H9 (cell line): ENCODE data around the gene PTPRF. TPM values are rescaled to one million over a fixed set of nuclear protein-coding genes. Genes with fewer than 3 reads are reported as not detected.

Experiments
- DNase-seq: peaks from one replicate; pipeline ENCODE4 v3.0.0-alpha.2; 2017
- H2AFZ ChIP-seq: one replicate; pipeline ENCODE4 v1.6.1; 2013; ENCODE audit warnings: mild to moderate bottlenecking, low read length, control low read depth, moderate library complexity
- H2AK5ac ChIP-seq: 2 replicates; pipeline ENCODE4 v1.6.1; 2013; ENCODE audit warnings: low read length, control low read depth, mixed read lengths; ENCODE audit not compliant: insufficient read length
- H2BK120ac ChIP-seq: one replicate; pipeline ENCODE4 v1.6.1; 2013; ENCODE audit warnings: low read depth, mild to moderate bottlenecking, low read length, control low read depth, inconsistent platforms; ENCODE audit not compliant: poor library complexity, severe bottlenecking
- H2BK12ac ChIP-seq: 2 replicates; pipeline ENCODE4 v1.6.1; 2013; ENCODE audit warnings: low read length, control low read depth, mixed read lengths, low read depth; ENCODE audit not compliant: insufficient read length
- H2BK15ac ChIP-seq: 2 replicates; pipeline ENCODE4 v1.6.1; 2013; ENCODE audit warnings: low read depth, low read length, control low read depth
- H2BK20ac ChIP-seq: one replicate; pipeline ENCODE4 v1.6.1; 2013; ENCODE audit warnings: low read depth, mild to moderate bottlenecking, low read length, control low read depth, inconsistent platforms; ENCODE audit not compliant: poor library complexity, severe bottlenecking
- H2BK5ac ChIP-seq: 2 replicates; pipeline ENCODE4 v1.6.1; 2013; ENCODE audit warnings: low read length, control low read depth, mixed read lengths; ENCODE audit not compliant: insufficient read length
- H3K14ac ChIP-seq: 2 replicates; pipeline ENCODE4 v1.6.1; 2013; ENCODE audit warnings: low read length, control low read depth; ENCODE audit not compliant: insufficient read depth
- H3K18ac ChIP-seq: 2 replicates; pipeline ENCODE4 v1.6.1; 2013; ENCODE audit warnings: low read depth, mild to moderate bottlenecking, mixed read lengths, low read length, control low read depth; ENCODE audit not compliant: insufficient read length
- H3K23ac ChIP-seq: 2 replicates; pipeline ENCODE4 v1.6.1; 2013; ENCODE audit warnings: low read length, control low read depth, mixed read lengths, low read depth; ENCODE audit not compliant: insufficient read length
- H3K23me2 ChIP-seq: 2 replicates; pipeline ENCODE4 v1.6.1; 2013; ENCODE audit warnings: low read depth, mild to moderate bottlenecking, mixed read lengths, low read length, control low read depth; ENCODE audit not compliant: insufficient read length, poor library complexity, severe bottlenecking
- H3K27ac ChIP-seq: 2 replicates; pipeline ENCODE4 v1.5.1; 2013; ENCODE audit warnings: low read length, control low read depth, mixed read lengths, low read depth; ENCODE audit not compliant: insufficient read length
- H3K27me3 ChIP-seq: 2 replicates; pipeline ENCODE4 v1.6.1; 2013; ENCODE audit warnings: low read length, control low read depth, inconsistent platforms; ENCODE audit not compliant: insufficient read depth
- H3K4ac ChIP-seq: 2 replicates; pipeline ENCODE4 v1.6.1; 2013; ENCODE audit warnings: low read depth, mild to moderate bottlenecking, control low read depth, inconsistent platforms, low read length, moderate library complexity
- H3K4me1 ChIP-seq: 2 replicates; pipeline ENCODE4 v1.6.1; 2013; ENCODE audit warnings: low read length, control low read depth, inconsistent platforms; ENCODE audit not compliant: insufficient read depth
- H3K4me2 ChIP-seq: 2 replicates; pipeline ENCODE4 v1.6.1; 2013; ENCODE audit warnings: low read length, control low read depth, mixed read lengths; ENCODE audit not compliant: insufficient read length, insufficient read depth
- H3K56ac ChIP-seq: 2 replicates; pipeline ENCODE4 v1.6.1; 2013; ENCODE audit warnings: low read depth, mild to moderate bottlenecking, mixed read lengths, low read length, control low read depth; ENCODE audit not compliant: insufficient read length
- H3K79me1 ChIP-seq: 2 replicates; pipeline ENCODE4 v1.6.1; 2013; ENCODE audit warnings: low read depth, mild to moderate bottlenecking, moderate library complexity, low read length, control low read depth, inconsistent platforms; ENCODE audit not compliant: insufficient read depth, poor library complexity, severe bottlenecking
- H3K79me2 ChIP-seq: 2 replicates; pipeline ENCODE4 v1.6.1; 2013; ENCODE audit warnings: low read length, control low read depth, inconsistent platforms; ENCODE audit not compliant: insufficient read depth
- H3K9ac ChIP-seq: 2 replicates; pipeline ENCODE4 v1.6.1; 2013; ENCODE audit warnings: low read length, control low read depth, mixed read lengths; ENCODE audit not compliant: insufficient read length; ENCODE audit errors: extremely low read depth
- H3K9me3 ChIP-seq: one replicate; pipeline ENCODE4 v1.6.1; 2013; ENCODE audit warnings: low read depth, low read length, inconsistent platforms; ENCODE audit not compliant: control insufficient read depth
- H3T11ph ChIP-seq: one replicate; pipeline ENCODE4 v1.6.1; 2013; ENCODE audit warnings: mild to moderate bottlenecking, low read length, control low read depth, inconsistent platforms
- H4K20me1 ChIP-seq: one replicate; pipeline ENCODE4 v1.6.1; 2013; ENCODE audit not compliant: control insufficient read depth, insufficient read length, insufficient read depth
- H4K5ac ChIP-seq: 2 replicates; pipeline ENCODE4 v1.6.1; 2013; ENCODE audit warnings: low read depth, mild to moderate bottlenecking, mixed read lengths, low read length, control low read depth; ENCODE audit not compliant: insufficient read length
- H4K8ac ChIP-seq: replicated peaks from 2 replicates; pipeline ENCODE4 v1.6.1; 2013; ENCODE audit warnings: low read length, control low read depth, mixed read lengths, low read depth; ENCODE audit not compliant: insufficient read length
- H4K91ac ChIP-seq: 2 replicates; pipeline ENCODE4 v1.6.1; 2013; ENCODE audit warnings: low read depth, mild to moderate bottlenecking, moderate library complexity, mixed read lengths, low read length, control low read depth; ENCODE audit not compliant: insufficient read length
- H3K27ac Mint-ChIP-seq, 3 experiments: 2 replicates in 2 of 3; 3 replicates in 1 of 3; pipeline ENCODE4 v1.8.0; 2020 to 2021; ENCODE audit warnings: mixed read lengths in 3 of 3, mild to moderate bottlenecking in 1 of 3, moderate library complexity in 1 of 3
- H3K27me3 Mint-ChIP-seq: 2 replicates; pipeline ENCODE4 v1.8.0; 2021; ENCODE audit warnings: low read depth, mild to moderate bottlenecking, moderate library complexity, mixed read lengths
- H3K36me3 Mint-ChIP-seq, 3 experiments: 2 replicates in 2 of 3; 3 replicates in 1 of 3; pipeline ENCODE4 v1.8.0; 2020 to 2021; ENCODE audit warnings: low read depth in 3 of 3, mixed read lengths in 3 of 3; ENCODE audit not compliant: insufficient read depth in 1 of 3
- H3K4me1 Mint-ChIP-seq, 2 experiments: 2 replicates each; pipeline ENCODE4 v1.8.0; 2020; ENCODE audit warnings: mixed read lengths in 2 of 2
- H3K4me3 Mint-ChIP-seq, 2 experiments: 2 replicates in 1 of 2; 3 replicates in 1 of 2; pipeline ENCODE4 v1.8.0; 2020 to 2021; ENCODE audit warnings: mild to moderate bottlenecking in 2 of 2, mixed read lengths in 2 of 2, moderate library complexity in 1 of 2
- H3K9me3 Mint-ChIP-seq, 2 experiments: 2 replicates in 1 of 2; 3 replicates in 1 of 2; pipeline ENCODE4 v1.8.0; 2020; ENCODE audit warnings: mild to moderate bottlenecking in 2 of 2, mixed read lengths in 2 of 2, moderate library complexity in 1 of 2
- WGBS: extraction: QIAGEN DNeasy Blood & Tissue Kit; methylation state at CpG from one replicate; pipeline ENCODE4 v1.1.7; 2013; ENCODE audit warnings: missing lambda C conversion rate, low lambda C conversion rate, mixed read lengths; ENCODE audit not compliant: insufficient read length; ENCODE audit errors: extremely low coverage; 5-methylcytosine and 5-hydroxymethylcytosine counted together
- total RNA-seq: library from RNA; stranded (reverse); gene quantifications from 2 replicates; pipeline ENCODE4 v1.2.1, GENCODE V29; 2021
- TF ChIP-seq, protein P1 (sequence below): fragments of 200-600 bp; sonication (generic); conservative IDR thresholded peaks from 3 replicates; pipeline ENCODE4 v1.8.0; 2021; ENCODE audit warnings: antibody characterized with exemption, mild to moderate bottlenecking

Gene PTPRF
- total RNA-seq, 1 experiment from 2014 or later: 193 TPM

DNA sequence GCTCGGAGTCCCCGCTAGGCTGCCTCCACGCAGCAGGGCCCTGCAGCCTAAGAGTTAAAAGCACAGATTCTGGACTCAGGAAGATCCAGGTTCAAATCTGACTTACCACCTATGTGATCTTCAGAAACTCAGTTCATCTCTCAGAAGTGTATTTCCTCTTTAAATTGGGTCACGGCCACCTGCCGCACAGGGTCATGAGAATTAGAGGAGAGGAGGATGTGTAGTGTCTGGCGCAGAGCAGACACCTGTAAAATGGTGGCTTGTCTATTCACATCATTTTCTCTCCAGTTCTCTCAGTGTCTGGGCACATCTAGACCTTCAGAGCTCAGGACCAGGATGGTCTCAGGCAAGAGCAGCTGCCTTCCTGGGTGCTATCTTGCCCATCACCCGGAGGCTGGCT is 45.8 kb downstream of the PTPRF start:
- Mint-ChIP-seq H3K9me3 (no peaks in the 10 kb centered on the region), H3K27me3 (no peaks in the 10 kb centered on the region), H3K36me3 (peaks cover 40 to 71% (median 63%) of the 10 kb centered on the region in 3 experiments), H3K4me3 (no peak overlapping the region), H3K27ac (no peak overlapping the region), H3K4me1 (peaks cover 12 to 13% of the 10 kb centered on the region in 2 experiments)
- Histone ChIP-seq H2BK5ac (no peak overlapping the region), H3K4ac (no peak overlapping the region), H3K79me1 (no peaks in the 10 kb centered on the region), H3K9me3 (no peaks in the 10 kb centered on the region), H3K23ac (no peak overlapping the region), H3T11ph (no peak overlapping the region), H4K20me1 (no peaks in the 10 kb centered on the region), H3K14ac (no peak overlapping the region), H2AK5ac (no peak overlapping the region), H3K4me2 (no peak overlapping the region), H2BK12ac (no peak overlapping the region), H3K4me1 (no peaks in the 10 kb centered on the region), H2AFZ (no peak overlapping the region), H4K5ac (no peak overlapping the region), H3K27me3 (no peaks in the 10 kb centered on the region), H2BK20ac (no peak overlapping the region), H3K56ac (no peak overlapping the region), H3K27ac (no peak overlapping the region), H3K18ac (no peak overlapping the region), H2BK15ac (no peak overlapping the region), H4K8ac (no peak overlapping the region), H2BK120ac (no peak overlapping the region), H3K23me2 (no peaks in the 10 kb centered on the region), H4K91ac (no peak overlapping the region), H3K79me2 (no peaks in the 10 kb centered on the region), H3K9ac (no peak overlapping the region)
- DNase-seq: no peak
- no CpG with 5 or more reads among the region's 7 CpGs for WGBS
- TF ChIP-seq, protein P1, sequence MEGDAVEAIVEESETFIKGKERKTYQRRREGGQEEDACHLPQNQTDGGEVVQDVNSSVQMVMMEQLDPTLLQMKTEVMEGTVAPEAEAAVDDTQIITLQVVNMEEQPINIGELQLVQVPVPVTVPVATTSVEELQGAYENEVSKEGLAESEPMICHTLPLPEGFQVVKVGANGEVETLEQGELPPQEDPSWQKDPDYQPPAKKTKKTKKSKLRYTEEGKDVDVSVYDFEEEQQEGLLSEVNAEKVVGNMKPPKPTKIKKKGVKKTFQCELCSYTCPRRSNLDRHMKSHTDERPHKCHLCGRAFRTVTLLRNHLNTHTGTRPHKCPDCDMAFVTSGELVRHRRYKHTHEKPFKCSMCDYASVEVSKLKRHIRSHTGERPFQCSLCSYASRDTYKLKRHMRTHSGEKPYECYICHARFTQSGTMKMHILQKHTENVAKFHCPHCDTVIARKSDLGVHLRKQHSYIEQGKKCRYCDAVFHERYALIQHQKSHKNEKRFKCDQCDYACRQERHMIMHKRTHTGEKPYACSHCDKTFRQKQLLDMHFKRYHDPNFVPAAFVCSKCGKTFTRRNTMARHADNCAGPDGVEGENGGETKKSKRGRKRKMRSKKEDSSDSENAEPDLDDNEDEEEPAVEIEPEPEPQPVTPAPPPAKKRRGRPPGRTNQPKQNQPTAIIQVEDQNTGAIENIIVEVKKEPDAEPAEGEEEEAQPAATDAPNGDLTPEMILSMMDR: no peak
